ENCODE measurements around the gene GLRX5. TPM values are rescaled to one million over a fixed set of nuclear protein-coding genes. Genes with fewer than 3 reads are reported as not detected.

The GLRX5 gene
- total and polyA plus RNA-seq, 10 donors = 18.2 to 48.4 (median 28.2) TPM

- Histone ChIP-seq H3K27me3 (replicated peaks in 1 of 7) (no peaks in the 10 kb centered on the region), H3K4me3 (no peak overlapping the region), H3K27ac (no peak overlapping the region), H3K36me3 (peaks cover 0 to 4% (median 1%) of the 10 kb centered on the region in 6 donors), H3K4me1 (peaks cover 15 to 53% (median 33%) of the 10 kb centered on the region in 6 donors), H3K9me3 (no peaks in the 10 kb centered on the region)
- intact Hi-C loops (cut with DNase I; ENCODE audit: low total_unique reads) = no loop called here
- DNase-seq = no peak
- 93 to 95% (median 94%) methylated on average over 14 of the region's 14 CpGs for WGBS, 5 donors
- no peak for TF ChIP-seq CTCF (IDR thresholded peaks at IDR 0.05 in 8 of 11, conservative IDR thresholded peaks at IDR 0.05 in 3 of 11)
- TF ChIP-seq POLR2A (IDR thresholded peaks at IDR 0.05) = no peak
- TF ChIP-seq POLR2AphosphoS5 (IDR thresholded peaks at IDR 0.05) = no peak
These were observed 4.1 kb downstream of the GLRX5 start for GRCh38 chr14:95538801-95539509.

GRCh38 chr14:95540236-95540855 lies 5.5 kb downstream of the GLRX5 start:
- 86 to 96% (median 94%) methylated on average over 6 of the region's 6 CpGs for WGBS, 5 donors
- Histone ChIP-seq H3K27me3 (replicated peaks in 1 of 7) (no peaks in the 10 kb centered on the region), H3K27ac (no peak overlapping the region), H3K4me3 (no peak overlapping the region), H3K4me1 (peaks cover 15 to 50% (median 29%) of the 10 kb centered on the region in 6 donors), H3K36me3 (peaks cover 0 to 18% (median 6%) of the 10 kb centered on the region in 6 donors), H3K9me3 (no peaks in the 10 kb centered on the region)
- no peak for TF ChIP-seq POLR2A (IDR thresholded peaks at IDR 0.05)
- TF ChIP-seq POLR2AphosphoS5 (IDR thresholded peaks at IDR 0.05) = no peak
- no peak for TF ChIP-seq CTCF (IDR thresholded peaks at IDR 0.05 in 8 of 11, conservative IDR thresholded peaks at IDR 0.05 in 3 of 11)
- intact Hi-C loops (cut with DNase I; ENCODE audit: low total_unique reads) = no loop called here
- no peak for DNase-seq

GRCh38 chr14:95541346-95541745 lies 6.5 kb downstream of the GLRX5 start:
- intact Hi-C loops (cut with DNase I; ENCODE audit: low total_unique reads) = no loop called here
- no peak for DNase-seq
- Histone ChIP-seq H3K36me3 (peaks cover 0 to 28% (median 6%) of the 10 kb centered on the region in 6 donors), H3K9me3 (no peaks in the 10 kb centered on the region), H3K27me3 (replicated peaks in 1 of 7) (no peaks in the 10 kb centered on the region), H3K4me3 (no peak overlapping the region), H3K27ac (no peak overlapping the region), H3K4me1 (peaks cover 7 to 40% (median 19%) of the 10 kb centered on the region in 6 donors)
- 60 to 88% (median 80%) methylated on average over 4 of the region's 4 CpGs for WGBS, 5 donors
- TF ChIP-seq CTCF (IDR thresholded peaks at IDR 0.05 in 8 of 11, conservative IDR thresholded peaks at IDR 0.05 in 3 of 11) = no peak
- TF ChIP-seq POLR2A (IDR thresholded peaks at IDR 0.05) = no peak

Measured in spleen (tissue), 11 donors.